GM12878 (cell line): Measurements from ENCODE around the gene ACACA. TPM values are rescaled to one million over a fixed set of nuclear protein-coding genes. Genes with fewer than 3 reads are reported as not detected.

ENCODE experiments used
- ATAC-seq: fragments of 200-7000 bp; cut with Tn5 transposase; 3 replicates; pipeline ENCODE4 v1.9.1; 2020; ENCODE audit warnings: mild to moderate bottlenecking, moderate library complexity
- BruUV-seq: library from RNA; stranded (reverse); fragments of 400-500 nt; replicated peaks from 2 replicates; lab custom pipeline; 2021; lab: Mats Ljungman, UMichigan
- CTCF ChIA-PET: fragments of 300-600 bp; sonication (Branson Sonifier 250); formaldehyde crosslinking; extraction: SDS; loops from one replicate; lab custom pipeline; 2021; ENCODE audit warnings: inconsistent platforms; lab: Yijun Ruan, JAX
- POLR2A ChIA-PET: fragments of 350-600 bp; formaldehyde crosslinking; extraction: SDS; loops from one replicate; lab custom pipeline; 2021; ENCODE audit warnings: inconsistent platforms; lab: Charles Lee
- RAD21 ChIA-PET: fragments of 300-600 bp; sonication (Branson Sonifier 250); formaldehyde crosslinking; loops from one replicate; lab custom pipeline; 2023; ENCODE audit warnings: antibody characterized with exemption; ENCODE audit not compliant: unreplicated experiment; lab: Charles Lee
- SMC1A ChIA-PET: fragments of 300-600 bp; sonication (Branson Sonifier 250); formaldehyde crosslinking; loops from one replicate; lab custom pipeline; 2023; ENCODE audit not compliant: unreplicated experiment, uncharacterized antibody; lab: Charles Lee
- DNase-seq: peaks from one replicate; pipeline ENCODE4 v3.0.0-alpha.2; 2011; ENCODE audit warnings: low read depth, low spot score
- FAIRE-seq: peaks from 3 replicates; lab custom pipeline; 2011; peaks lifted over from hg19 to GRCh38; lab: Jason Lieb, UNC
- H2AFZ ChIP-seq: 2 replicates; pipeline ENCODE4 v1.6.0; 2011; ENCODE audit warnings: low read depth, low read length, control low read depth; ENCODE audit not compliant: control insufficient read depth
- H3K27ac ChIP-seq: 2 replicates; pipeline ENCODE4 v1.5.1; 2011; ENCODE audit warnings: control low read depth; ENCODE audit not compliant: control insufficient read depth, insufficient read depth
- H3K27me3 ChIP-seq, 2 experiments: replicated peaks in 1 of 2; 2 replicates each; pipeline versions ENCODE4 v1.6.0 to v1.6.1; 2011; ENCODE audit warnings: low read length in 1 of 2; ENCODE audit not compliant: control insufficient read depth in 2 of 2, insufficient read depth in 2 of 2
- H3K36me3 ChIP-seq, 2 experiments: 2 replicates each; pipeline ENCODE4 v1.5.1; 2011; ENCODE audit warnings: low read length in 1 of 2; ENCODE audit not compliant: control insufficient read depth in 2 of 2, insufficient read depth in 2 of 2
- H3K4me1 ChIP-seq: 2 replicates; pipeline ENCODE4 v1.6.1; 2011; ENCODE audit warnings: mild to moderate bottlenecking, low read length, moderate library complexity, mixed read lengths; ENCODE audit not compliant: control insufficient read depth, insufficient read depth
- H3K4me2 ChIP-seq: 2 replicates; pipeline ENCODE4 v1.6.0; 2011; ENCODE audit warnings: control low read depth; ENCODE audit not compliant: control insufficient read depth, insufficient read depth
- H3K4me3 ChIP-seq: fragments of 200-600 bp; sonication (generic); 2 replicates; pipeline ENCODE4 v1.5.1; 2016
- H3K79me2 ChIP-seq: 2 replicates; pipeline ENCODE4 v1.6.0; 2011; ENCODE audit warnings: low read length; ENCODE audit not compliant: control insufficient read depth, insufficient read depth
- H3K9ac ChIP-seq: 2 replicates; pipeline ENCODE4 v1.8.0; 2011; ENCODE audit warnings: low read length, control low read depth, mixed read lengths; ENCODE audit not compliant: control insufficient read depth, insufficient read depth
- H3K9me3 ChIP-seq: replicated peaks from 3 replicates; pipeline ENCODE4 v1.5.1; 2011; ENCODE audit warnings: mild to moderate bottlenecking, low read length; ENCODE audit not compliant: control insufficient read depth, insufficient read depth
- H4K20me1 ChIP-seq: 2 replicates; pipeline ENCODE4 v1.6.0; 2011; ENCODE audit not compliant: control insufficient read depth, insufficient read depth
- CEBPZ ChIP-seq: fragments of 150-350 bp; IDR thresholded peaks from 2 replicates; pipeline ENCODE4 v1.6.1; 2016; ENCODE audit warnings: low read depth, low read length
- E4F1 ChIP-seq: fragments of 450-650 bp; IDR thresholded peaks from 2 replicates; pipeline ENCODE4 v1.6.1; 2018; ENCODE audit warnings: borderline replicate concordance, mild to moderate bottlenecking; ENCODE audit not compliant: partially characterized antibody
- RUNX3 ChIP-seq: IDR thresholded peaks from 2 replicates; pipeline ENCODE4 v1.6.1; 2012; ENCODE audit warnings: low read length, inconsistent platforms
- SIX5 ChIP-seq: IDR thresholded peaks from 2 replicates; pipeline ENCODE4 v1.6.1; 2011; ENCODE audit warnings: mild to moderate bottlenecking, low read depth, low read length, moderate library complexity; ENCODE audit not compliant: severe bottlenecking
- SKIL ChIP-seq: fragments of 450-650 bp; IDR thresholded peaks from 2 replicates; pipeline ENCODE4 v1.6.1; 2017; ENCODE audit warnings: mild to moderate bottlenecking, low read depth, inconsistent platforms; ENCODE audit not compliant: poor library complexity, severe bottlenecking
- SREBF1 ChIP-seq: IDR thresholded peaks from 2 replicates; pipeline ENCODE4 v1.6.1; 2012; ENCODE audit warnings: mild to moderate bottlenecking, low read length
- TARDBP ChIP-seq: IDR thresholded peaks from 2 replicates; pipeline ENCODE4 v1.6.1; 2016; ENCODE audit warnings: borderline replicate concordance
- ZNF687 ChIP-seq: fragments of 450-650 bp; IDR thresholded peaks from 2 replicates; pipeline ENCODE4 v1.6.1; 2017; ENCODE audit warnings: mild to moderate bottlenecking, moderate library complexity
- WGBS: methylation state at CpG from one replicate; pipeline ENCODE4 v1.1.6; 2016; ENCODE audit warnings: low lambda C conversion rate; ENCODE audit not compliant: insufficient replicate concordance, insufficient coverage; ENCODE audit errors: missing lambda C conversion rate; 5-methylcytosine and 5-hydroxymethylcytosine counted together
- in situ Hi-C: fragments of 300-500 bp; cut with MboI; formaldehyde crosslinking; loops from 9 replicates; pipeline ENCODE4 v1.14.3; 2018; ENCODE audit warnings: mixed read lengths
- intact Hi-C: fragments of 100-400 bp; cut with micrococcal nuclease; formaldehyde crosslinking; loops from one replicate; pipeline ENCODE4 v1.14.2; 2022; ENCODE audit not compliant: unreplicated experiment
- polyA plus RNA-seq, 11 experiments: library from polyadenylated mRNA; depleted of rRNA in 4 of 11; unstranded in 6 of 11; stranded (reverse) in 5 of 11; fragments of >200 nt; fragmentation: Nextera tagmentation in 4 of 11; fragmentation: Illumina TruSeq in 1 of 11; extraction: Ambion mirVana in 4 of 11; extraction: Trizol in 1 of 11; gene quantifications; 1 replicate in 1 of 11; 2 replicates in 10 of 11; pipeline versions ENCODE4 v1.2.1 to v1.2.3, GENCODE V29; 2011 to 2016; ENCODE audit warnings: inconsistent platforms in 2 of 11, missing spikeins in 2 of 11, low read depth in 1 of 11
- total RNA-seq, 4 experiments: library from RNA; depleted of rRNA in 3 of 4; stranded (reverse); fragments of >200 nt in 3 of 4; fragmentation: Illumina TruSeq in 1 of 4; extraction: Trizol in 1 of 4; gene quantifications; 2 replicates each; pipeline versions ENCODE4 v1.2.1 to v1.2.3, GENCODE V29; 2013 to 2021

Gene ACACA
- total and polyA plus RNA-seq, 10 of the 15 experiments (the other 5 are each of a cell fraction or from before 2014, with no cell fraction given), result 12.9 to 74.2 (median 32.0) TPM

GRCh38 chr17:37358830-37359681, 47.6 kb downstream of the ACACA start:
- Histone ChIP-seq H3K9ac (peak overlapping the region; percentile 86), H3K4me1 (peaks cover 12% of the 10 kb centered on the region), H3K27me3 (no peaks in the 10 kb centered on the region), H3K36me3 (peaks cover 0 to 2% of the 10 kb centered on the region in 2 experiments; a peak in 2 of 4 replicates), H3K27ac (peak overlapping the region; percentile 71), H3K79me2 (peaks cover 31% of the 10 kb centered on the region), H3K4me2 (peak overlapping the region; percentile 98), H2AFZ (peak overlapping the region; percentile 90), H3K9me3 (no peaks in the 10 kb centered on the region), H3K4me3 (peak overlapping the region; percentile 78), H4K20me1 (no peaks in the 10 kb centered on the region)
- WGBS, result under 1% methylated on average over 40 of the region's 88 CpGs
- ChIA-PET CTCF (interaction anchor here (0.6 to 2.4 kb wide), 4 partner anchors 11 to 39 kb away, joined by 3 to 8 read pairs (median 5); partner anchors contain the start of gene C17orf78), POLR2A (interaction anchor here (0.6 to 1.1 kb wide), 6 partner anchors 9 to 758 kb away, joined by 3 to 7 read pairs (median 4); partner anchors contain the start of genes ACACA and TADA2A), RAD21 (interaction anchor here (2.7 kb wide), 1 partner anchor 14 kb away, joined by 12 read pairs; no protein-coding TSS in a partner anchor), SMC1A (interaction anchor here (0.7 kb wide), 3 partner anchors 15 to 83 kb away, joined by 3 to 4 read pairs (median 3); no protein-coding TSS in a partner anchor)
- peak; percentile 80 for DNase-seq
- peak; percentile 95 for ATAC-seq
- in situ Hi-C loops (no loop called here), intact Hi-C loops (loop anchor here (5.0 to 10.0 kb wide), 2 partner anchors 48 to 414 kb away; partner anchors contain the start of genes AATF, ACACA and TADA2A)
- FAIRE-seq, result no peak
- no TSS peak for BruUV-seq
- TF ChIP-seq SREBF1 (peak; percentile 19), CEBPZ (no peak), RUNX3 (no peak), SKIL (no peak), E4F1 (no peak), TARDBP (no peak), SIX5 (no peak), ZNF687 (peak; percentile 42; the same call in 1 of the 2 replicates)
